Measurements from ENCODE around the gene TRAPPC4. TPM values are rescaled to one million over a fixed set of nuclear protein-coding genes. Genes with fewer than 3 reads are reported as not detected.

TRAPPC4 gene
- total and polyA plus RNA-seq, 11 donors: 21.5 to 74.8 (median 44.4) TPM

- H3K9me3 ChIP-seq: no peaks in the 10 kb centered on the region
- H3K4me1 ChIP-seq: peaks cover 2 to 29% (median 14%) of the 10 kb centered on the region in 12 donors
- DNase-seq (no peak), ATAC-seq (no peak)
- no peak overlapping the region for H3K4me3 ChIP-seq
- H3K27me3 ChIP-seq: no peaks in the 10 kb centered on the region
- intact Hi-C loops (cut with DNase I): no loop called here
- 89 to 98% (median 97%) methylated on average over 3 of the region's 3 CpGs for WGBS, 4 donors
- H3K27ac ChIP-seq: no peak overlapping the region
- H3K36me3 ChIP-seq: peaks cover 0 to 13% (median 4%) of the 10 kb centered on the region in 9 donors
- no peak for TF ChIP-seq CTCF (IDR thresholded peaks at IDR 0.05)
- TF ChIP-seq POLR2A (IDR thresholded peaks at IDR 0.05): no peak
Measured at GRCh38 chr11:119061256-119061655, 42.7 kb downstream of the TRAPPC4 start.

GRCh38 chr11:119062779-119063178 is 44.2 kb downstream of the TRAPPC4 start:
- Histone ChIP-seq H3K4me1 (peaks cover 1 to 33% (median 19%) of the 10 kb centered on the region in 12 donors), H3K4me3 (no peak overlapping the region), H3K27me3 (no peaks in the 10 kb centered on the region), H3K27ac (no peak overlapping the region), H3K36me3 (peaks cover 0 to 13% (median 4%) of the 10 kb centered on the region in 9 donors), H3K9me3 (no peaks in the 10 kb centered on the region)
- peak in 1 of 5 donors; percentile 12 for DNase-seq
- ATAC-seq: no peak
- intact Hi-C loops (cut with DNase I): no loop called here
- WGBS, 4 donors: 58 to 73% (median 64%) methylated on average over 5 of the region's 5 CpGs
- TF ChIP-seq POLR2A (IDR thresholded peaks at IDR 0.05): no peak
- TF ChIP-seq CTCF (IDR thresholded peaks at IDR 0.05): no peak

- Histone ChIP-seq H3K4me1 (peaks cover 0 to 41% (median 26%) of the 10 kb centered on the region in 12 donors), H3K9me3 (no peaks in the 10 kb centered on the region), H3K36me3 (peaks cover 0 to 26% (median 14%) of the 10 kb centered on the region in 9 donors), H3K27ac (no peak overlapping the region), H3K27me3 (no peaks in the 10 kb centered on the region), H3K4me3 (no peak overlapping the region)
- TF ChIP-seq POLR2A (IDR thresholded peaks at IDR 0.05) (no peak), CTCF (IDR thresholded peaks at IDR 0.05) (peak in 3 of 12 donors; percentile 14 to 28 (median 21))
- intact Hi-C loops (cut with DNase I): no loop called here
- DNase-seq (peak in 1 of 5 donors; percentile 3), ATAC-seq (no peak)
- 70 to 83% (median 77%) methylated on average over 4 of the region's 4 CpGs for WGBS, 4 donors
Measured at GRCh38 chr11:119065369-119065768, 46.8 kb downstream of the TRAPPC4 start.

GRCh38 chr11:119067371-119068222 is 49.0 kb downstream of the TRAPPC4 start, which contains the start of gene VPS11:
VPS11 (plus strand) TSS chr11:119067818; CDS start chr11:119067824, 6 bp downstream.
- Histone ChIP-seq H3K27ac (peak within 1 kb of the TSS; percentile 60 to 95 (median 83)), H3K27me3 (no peaks in the 10 kb centered on the region), H3K9me3 (no peaks in the 10 kb centered on the region), H3K4me3 (peak within 1 kb of the TSS; percentile 71 to 97 (median 88)), H3K36me3 (peaks cover 0 to 45% (median 33%) of the 10 kb centered on the region in 9 donors), H3K4me1 (peaks cover 0 to 39% (median 24%) of the 10 kb centered on the region in 12 donors)
- 0% methylated on average over 42 to 49 of the region's 49 CpGs for WGBS, 4 donors
- intact Hi-C loops (cut with DNase I): loop anchor here in 3 of 10 donors (1.0 to 2.0 kb wide), 3 partner anchors 27 to 35 kb away; a partner anchor contains a TSS
- ATAC-seq: peak; percentile 98 to 99 (median 98)
- TF ChIP-seq POLR2A (IDR thresholded peaks at IDR 0.05) (peak in 1 of 2 donors; percentile 69), CTCF (IDR thresholded peaks at IDR 0.05) (no peak)
- peak; percentile 97 to 99 (median 99) for DNase-seq
